Endothelial cell of umbilical vein (primary cell): ENCODE data around the gene RBMS3. TPM values are rescaled to one million over a fixed set of nuclear protein-coding genes. Genes with fewer than 3 reads are reported as not detected.

ENCODE experiments used
- BruUV-seq: library from RNA; stranded (reverse); fragments of 400-500 nt; replicated peaks from 2 replicates; lab custom pipeline; 2021; lab: Mats Ljungman, UMichigan
- CTCF ChIA-PET: fragments of 300-600, 350-600 bp; sonication (Branson Sonifier 250); formaldehyde crosslinking; loops from one replicate; lab custom pipeline; 2021; ENCODE audit warnings: antibody characterized with exemption, inconsistent platforms; lab: Charles Lee
- POLR2A ChIA-PET: fragments of 300-600, 350-600 bp; sonication (Branson Sonifier 250); formaldehyde crosslinking; loops from one replicate; lab custom pipeline; 2021; ENCODE audit warnings: antibody characterized with exemption, inconsistent platforms; lab: Charles Lee
- DNase-seq: peaks from one replicate; pipeline ENCODE4 v3.0.0-alpha.2; 2011; ENCODE audit warnings: low read depth, low spot score
- FAIRE-seq: peaks from 2 replicates; lab custom pipeline; 2011; peaks lifted over from hg19 to GRCh38; lab: Jason Lieb, UNC
- H2AFZ ChIP-seq: 2 replicates; pipeline ENCODE4 v1.6.0; 2012; ENCODE audit warnings: low read depth, low read length, control low read depth, inconsistent platforms
- H3K27ac ChIP-seq: 2 replicates; pipeline ENCODE4 v1.5.1; 2011; ENCODE audit warnings: low read depth, mild to moderate bottlenecking, control low read depth, low read length, moderate library complexity; ENCODE audit not compliant: insufficient read depth
- H3K27me3 ChIP-seq, 2 experiments: 2 replicates each; pipeline versions ENCODE4 v1.6.0 to v1.6.1; 2011; ENCODE audit warnings: low read length in 2 of 2, mixed read lengths in 1 of 2; ENCODE audit not compliant: control insufficient read depth in 2 of 2, insufficient read depth in 2 of 2
- H3K36me3 ChIP-seq, 2 experiments: 2 replicates in 1 of 2; 3 replicates in 1 of 2; pipeline ENCODE4 v1.5.1; 2011; ENCODE audit warnings: low read length in 2 of 2, mild to moderate bottlenecking in 1 of 2, moderate library complexity in 1 of 2; ENCODE audit not compliant: control insufficient read depth in 2 of 2, insufficient read depth in 2 of 2; ENCODE audit errors: extremely low read depth in 1 of 2
- H3K4me1 ChIP-seq: 3 replicates; pipeline ENCODE4 v1.5.1; 2011; ENCODE audit warnings: mild to moderate bottlenecking, low read length; ENCODE audit not compliant: control insufficient read depth, insufficient read depth; ENCODE audit errors: extremely low read depth
- H3K4me2 ChIP-seq: 2 replicates; pipeline ENCODE4 v1.6.1; 2011; ENCODE audit warnings: low read length, control low read depth, mixed read lengths; ENCODE audit not compliant: insufficient read depth
- H3K4me3 ChIP-seq, 3 experiments: fragments of 200-600 bp in 1 of 3; sonication (generic), shearing (Covaris generic) in 1 of 3; replicated peaks in 1 of 3; 2 replicates each; pipeline ENCODE4 v1.5.1; 2011 to 2016; ENCODE audit warnings: control low read depth in 3 of 3, low read length in 3 of 3, mild to moderate bottlenecking in 2 of 3, inconsistent platforms in 1 of 3, low read depth in 1 of 3, moderate library complexity in 1 of 3; ENCODE audit not compliant: insufficient read depth in 1 of 3
- H3K79me2 ChIP-seq: 2 replicates; pipeline ENCODE4 v1.6.0; 2012; ENCODE audit warnings: low read length, inconsistent platforms; ENCODE audit not compliant: control insufficient read depth, insufficient read depth
- H3K9ac ChIP-seq: replicated peaks from 2 replicates; pipeline ENCODE3; 2011; ENCODE audit warnings: low read length, control low read depth; ENCODE audit not compliant: insufficient read depth; ENCODE audit errors: extremely low read depth
- H3K9me1 ChIP-seq: replicated peaks from 3 replicates; pipeline ENCODE4 v1.6.0; 2011; ENCODE audit warnings: mild to moderate bottlenecking, low read length; ENCODE audit not compliant: control insufficient read depth, insufficient read depth; ENCODE audit errors: extremely low read depth
- H3K9me3 ChIP-seq: replicated peaks from 2 replicates; pipeline ENCODE4 v1.5.1; 2012; ENCODE audit warnings: low read length, inconsistent platforms; ENCODE audit not compliant: control insufficient read depth, insufficient read depth
- H4K20me1 ChIP-seq: replicated peaks from 2 replicates; pipeline ENCODE3; 2011; ENCODE audit warnings: mild to moderate bottlenecking, low read length; ENCODE audit not compliant: control insufficient read depth, insufficient read depth; ENCODE audit errors: extremely low read depth
- EZH2 ChIP-seq: IDR thresholded peaks from 2 replicates; pipeline ENCODE4 v1.6.1; 2012; ENCODE audit warnings: borderline replicate concordance, low read depth, mild to moderate bottlenecking, moderate library complexity, low read length, inconsistent platforms; ENCODE audit not compliant: severe bottlenecking
- FOS ChIP-seq: IDR thresholded peaks from 2 replicates; pipeline ENCODE4 v1.6.1; 2011; ENCODE audit warnings: mild to moderate bottlenecking, low read length, moderate library complexity, borderline replicate concordance; ENCODE audit not compliant: insufficient read depth
- GATA2 ChIP-seq: IDR thresholded peaks from 2 replicates; pipeline ENCODE4 v1.7.0; 2011; ENCODE audit warnings: low read depth, mild to moderate bottlenecking, moderate library complexity, mixed read lengths, low read length; ENCODE audit not compliant: insufficient read length, insufficient read depth
- JUN ChIP-seq: IDR thresholded peaks from 2 replicates; pipeline ENCODE4 v1.6.1; 2011; ENCODE audit warnings: borderline replicate concordance, low read depth; ENCODE audit not compliant: insufficient read length, insufficient read depth
- MAX ChIP-seq: IDR thresholded peaks from 2 replicates; pipeline ENCODE4 v1.6.1; 2011; ENCODE audit not compliant: insufficient read depth, insufficient read length
- MYC ChIP-seq: IDR thresholded peaks from one replicate; pipeline ENCODE4 v1.6.1; 2011; ENCODE audit warnings: mild to moderate bottlenecking, low read depth, low read length
- POLR2A ChIP-seq: IDR thresholded peaks from 2 replicates; pipeline ENCODE4 v1.6.1; 2012; ENCODE audit warnings: low read depth, mild to moderate bottlenecking, control low read depth, low read length
- POLR2AphosphoS5 ChIP-seq: IDR thresholded peaks from 2 replicates; pipeline ENCODE4 v1.6.1; 2012; ENCODE audit warnings: low read depth, mild to moderate bottlenecking, control low read depth, low read length, moderate library complexity; ENCODE audit not compliant: insufficient read depth
- dilution Hi-C: fragments of 300-500 bp; cut with MboI; formaldehyde crosslinking; loops from one replicate; pipeline ENCODE4 v1.15.0; 2019; ENCODE audit warnings: low sequenced_read_pairs; ENCODE audit not compliant: extremely low pct_ligation_motif_present
- intact Hi-C: fragments of 100-400 bp; cut with micrococcal nuclease; formaldehyde crosslinking; loops from one replicate; pipeline ENCODE4 v1.10.0; 2022
- polyA plus RNA-seq, 4 experiments: library from polyadenylated mRNA; depleted of rRNA in 3 of 4; stranded (reverse) in 3 of 4; unstranded in 1 of 4; fragments of >200 nt; gene quantifications; 2 replicates each; pipeline versions ENCODE4 v1.2.1 to v1.2.3, GENCODE V29; 2011 to 2012; ENCODE audit warnings: missing spikeins in 1 of 4
- total RNA-seq: library from RNA; stranded (reverse); gene quantifications from 2 replicates; pipeline ENCODE4 v1.2.3, GENCODE V29; 2021
- TF ChIP-seq, protein P1 (sequence below), 2 donors: IDR thresholded peaks; 1 replicate in 1 of 2; 2 replicates in 1 of 2; pipeline ENCODE4 v1.5.1; 2011; ENCODE audit warnings: low read length in 2 of 2, mild to moderate bottlenecking in 2 of 2, moderate library complexity in 2 of 2, control low read depth in 1 of 2, inconsistent platforms in 1 of 2, low read depth in 1 of 2; ENCODE audit not compliant: insufficient read depth in 1 of 2; ENCODE audit errors: extremely low read depth in 1 of 2

The RBMS3 gene
- total and polyA plus RNA-seq, 2 donors (not counting 3 experiments of a cell fraction or from before 2014, with no cell fraction given), result 13.6 to 42.3 TPM

- no peaks in the 10 kb centered on the region for H3K4me1 ChIP-seq
- H3K27me3 ChIP-seq, result no peaks in the 10 kb centered on the region
- no peaks in the 10 kb centered on the region for H3K9me1 ChIP-seq
- no peak overlapping the region for H2AFZ ChIP-seq
- H3K9ac ChIP-seq, result no peak overlapping the region
- ChIA-PET POLR2A (no interaction called here), CTCF (interaction anchor here (1.0 to 1.4 kb wide), 3 partner anchors 30 to 537 kb away, joined by 3 read pairs; no protein-coding TSS in a partner anchor)
- no TSS peak for BruUV-seq
- dilution Hi-C loops, result no loop called here
- no peak overlapping the region for H3K4me3 ChIP-seq
- H3K27ac ChIP-seq, result no peak overlapping the region
- FAIRE-seq (no peak), DNase-seq (no peak)
- no peaks in the 10 kb centered on the region for H3K79me2 ChIP-seq
- no peaks in the 10 kb centered on the region for H3K9me3 ChIP-seq
- no peak for TF ChIP-seq POLR2AphosphoS5
- TF ChIP-seq MAX, result no peak
- TF ChIP-seq POLR2A, result no peak
- no peak for TF ChIP-seq GATA2
- no peak for TF ChIP-seq MYC
- TF ChIP-seq FOS, result no peak
- TF ChIP-seq EZH2, result no peak
- TF ChIP-seq, protein P1, sequence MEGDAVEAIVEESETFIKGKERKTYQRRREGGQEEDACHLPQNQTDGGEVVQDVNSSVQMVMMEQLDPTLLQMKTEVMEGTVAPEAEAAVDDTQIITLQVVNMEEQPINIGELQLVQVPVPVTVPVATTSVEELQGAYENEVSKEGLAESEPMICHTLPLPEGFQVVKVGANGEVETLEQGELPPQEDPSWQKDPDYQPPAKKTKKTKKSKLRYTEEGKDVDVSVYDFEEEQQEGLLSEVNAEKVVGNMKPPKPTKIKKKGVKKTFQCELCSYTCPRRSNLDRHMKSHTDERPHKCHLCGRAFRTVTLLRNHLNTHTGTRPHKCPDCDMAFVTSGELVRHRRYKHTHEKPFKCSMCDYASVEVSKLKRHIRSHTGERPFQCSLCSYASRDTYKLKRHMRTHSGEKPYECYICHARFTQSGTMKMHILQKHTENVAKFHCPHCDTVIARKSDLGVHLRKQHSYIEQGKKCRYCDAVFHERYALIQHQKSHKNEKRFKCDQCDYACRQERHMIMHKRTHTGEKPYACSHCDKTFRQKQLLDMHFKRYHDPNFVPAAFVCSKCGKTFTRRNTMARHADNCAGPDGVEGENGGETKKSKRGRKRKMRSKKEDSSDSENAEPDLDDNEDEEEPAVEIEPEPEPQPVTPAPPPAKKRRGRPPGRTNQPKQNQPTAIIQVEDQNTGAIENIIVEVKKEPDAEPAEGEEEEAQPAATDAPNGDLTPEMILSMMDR (IDR thresholded peaks at IDR 0.05; ENCODE audit: extremely low read depth in 1 of 2, insufficient read depth in 1 of 2, low read depth in 1 of 2, low read length in 2 of 2), result no peak
- TF ChIP-seq JUN, result no peak
- no peaks in the 10 kb centered on the region for H4K20me1 ChIP-seq
- H3K36me3 ChIP-seq, result no peaks in the 10 kb centered on the region
- intact Hi-C loops, result no loop called here
- H3K4me2 ChIP-seq, result no peak overlapping the region
Observed at GRCh38 chr3:29453284-29454001, 172.6 kb downstream of the RBMS3 start.
